Kidney (tissue), 14 donors: ENCODE data around the gene IRF6. TPM values are rescaled to one million over a fixed set of nuclear protein-coding genes. Genes with fewer than 3 reads are reported as not detected.

Experiments
- DNase-seq, 5 donors: peaks; one replicate each; pipeline ENCODE4 v3.0.0-alpha.2; 2013 to 2020
- FAIRE-seq: peaks from 2 replicates; lab custom pipeline; 2012; peaks lifted over from hg19 to GRCh38; lab: Jason Lieb, UNC
- H3K27ac ChIP-seq, 2 donors: one replicate each; pipeline ENCODE4 v1.7.0; 2013; ENCODE audit warnings: low read depth in 2 of 2, low read length in 2 of 2, inconsistent platforms in 1 of 2
- H3K27me3 ChIP-seq: one replicate; pipeline ENCODE4 v1.7.1; 2013; ENCODE audit warnings: low read length, inconsistent platforms; ENCODE audit not compliant: control insufficient read depth, insufficient read depth
- H3K36me3 ChIP-seq, 3 donors: one replicate each; pipeline versions ENCODE4 v1.7.0 to v1.7.1; 2013; ENCODE audit warnings: low read length in 3 of 3, control low read depth in 1 of 3, inconsistent platforms in 1 of 3; ENCODE audit not compliant: insufficient read depth in 3 of 3, control insufficient read depth in 2 of 3
- H3K4me1 ChIP-seq, 3 donors: one replicate each; pipeline versions ENCODE4 v1.7.0 to v1.7.1; 2013; ENCODE audit warnings: low read length in 3 of 3, inconsistent platforms in 1 of 3, low read depth in 1 of 3; ENCODE audit not compliant: control insufficient read depth in 2 of 3, insufficient read depth in 2 of 3
- H3K4me3 ChIP-seq, 3 donors: one replicate each; pipeline versions ENCODE4 v1.7.0 to v1.8.1; 2013; ENCODE audit warnings: low read length in 3 of 3, control low read depth in 1 of 3, inconsistent platforms in 1 of 3
- H3K9ac ChIP-seq, 3 donors: one replicate each; pipeline versions ENCODE4 v1.7.0 to v1.7.1; 2013; ENCODE audit warnings: low read length in 3 of 3, control low read depth in 1 of 3, inconsistent platforms in 1 of 3
- H3K9me3 ChIP-seq, 3 donors: one replicate each; pipeline versions ENCODE4 v1.7.0 to v1.7.1; 2013; ENCODE audit warnings: low read length in 3 of 3, control low read depth in 1 of 3, inconsistent platforms in 1 of 3; ENCODE audit not compliant: control insufficient read depth in 2 of 3, insufficient read depth in 1 of 3
- CTCF ChIP-seq: IDR thresholded peaks from 3 replicates; pipeline ENCODE4 v1.5.1; 2012; ENCODE audit warnings: mild to moderate bottlenecking, moderate library complexity, borderline replicate concordance; ENCODE audit not compliant: insufficient read depth; ENCODE audit errors: extremely low read depth
- intact Hi-C: fragments of 100-400 bp; cut with DNase I; formaldehyde crosslinking; loops from one replicate; pipeline ENCODE4 v1.11.1; 2022
- polyA plus RNA-seq: library from polyadenylated mRNA; stranded (reverse); fragments of 350-450 nt; fragmentation: Illumina TruSeq; extraction: RNeasy Lipid Tissue Mini Kit (QIAGEN cat#74804); gene quantifications from one replicate; pipeline ENCODE4 v1.2.3, GENCODE V29; 2014; ENCODE audit warnings: low read depth, low replicate concordance; ENCODE audit not compliant: insufficient read depth
- total RNA-seq: library from RNA; stranded (reverse); fragmentation: NEBNext Ultra II Directional; extraction: Animal tissue kit (Norgen Biotek cat#: 25700); gene quantifications from one replicate; pipeline ENCODE4 v1.2.1, GENCODE V29; 2021
- donor health status: control.
- donor health status: control.
- donor health status: control.
- donor health status: control.
- donor health status: control.
- donor health status: DM: yes; HTN: yes; CAD: no.
- donor health status: Normal renal cell carcinoma (clear cell type).

IRF6 gene
- total and polyA plus RNA-seq, 2 donors from 2014 or later, result 24.0 to 37.1 TPM

GRCh38 chr1:209738270-209738669 lies 67.7 kb downstream of the IRF6 start:
- no peak overlapping the region for H3K4me3 ChIP-seq
- no peak for DNase-seq
- no peak for FAIRE-seq
- no peak overlapping the region for H3K27ac ChIP-seq
- H3K27me3 ChIP-seq, result no peaks in the 10 kb centered on the region
- intact Hi-C loops, result no loop called here
- no peaks in the 10 kb centered on the region for H3K36me3 ChIP-seq
- H3K4me1 ChIP-seq, result peaks cover 0 to 12% (median 9%) of the 10 kb centered on the region in 3 donors
- TF ChIP-seq CTCF, result no peak
- no peaks in the 10 kb centered on the region for H3K9me3 ChIP-seq
- H3K9ac ChIP-seq, result no peak overlapping the region

- Histone ChIP-seq H3K4me1 (peaks cover 0 to 8% (median 3%) of the 10 kb centered on the region in 3 donors), H3K36me3 (no peaks in the 10 kb centered on the region), H3K9me3 (no peaks in the 10 kb centered on the region), H3K9ac (no peak overlapping the region), H3K27ac (no peak overlapping the region), H3K4me3 (no peak overlapping the region), H3K27me3 (no peaks in the 10 kb centered on the region)
- intact Hi-C loops, result no loop called here
- TF ChIP-seq CTCF, result no peak
- no peak for FAIRE-seq
- no peak for DNase-seq
Observed at GRCh38 chr1:209737118-209737505, 68.8 kb downstream of the IRF6 start.

DNA sequence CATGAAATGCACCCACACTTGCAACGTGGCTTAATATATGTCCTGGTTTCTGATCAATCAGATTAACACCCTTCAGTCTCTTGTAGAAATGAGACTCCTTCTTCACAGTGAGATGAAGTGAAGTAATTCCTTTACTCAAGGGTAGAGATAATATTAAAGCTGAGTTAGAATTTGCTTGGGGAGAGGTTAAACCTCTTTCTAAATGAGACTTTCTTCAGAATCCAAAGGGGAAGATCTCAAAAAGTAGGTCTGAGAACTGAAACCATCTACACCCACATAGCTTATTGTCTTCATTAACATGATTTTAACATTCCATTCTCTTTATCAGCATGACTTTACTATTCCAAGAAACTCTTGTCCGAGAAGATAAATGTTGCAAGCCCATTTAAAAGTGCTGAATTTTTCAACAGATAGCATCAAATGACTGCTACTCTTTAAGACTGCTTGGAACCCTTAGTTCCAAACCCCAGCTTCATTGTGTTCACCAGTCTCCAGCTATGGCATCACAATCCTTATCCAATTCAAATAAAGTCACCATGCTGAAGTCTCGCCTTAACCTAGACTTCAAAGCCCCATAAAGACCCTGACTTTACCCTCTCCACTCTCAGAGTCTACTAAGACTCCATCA lies 69.3 kb downstream of the IRF6 start:
- Histone ChIP-seq H3K4me3 (no peak overlapping the region), H3K9me3 (no peaks in the 10 kb centered on the region), H3K9ac (no peak overlapping the region), H3K36me3 (no peaks in the 10 kb centered on the region), H3K27ac (no peak overlapping the region), H3K27me3 (no peaks in the 10 kb centered on the region), H3K4me1 (peaks cover 0 to 4% (median 0%) of the 10 kb centered on the region in 3 donors)
- intact Hi-C loops, result no loop called here
- DNase-seq (no peak), FAIRE-seq (no peak)
- no peak for TF ChIP-seq CTCF

Other genes with a start within 250 kb of the IRF6 start
- 1.4 TPM for gene CAMK1G, start 222.4 kb downstream of the IRF6 start, total RNA-seq
- 5.5 TPM for gene CAMK1G, start 222.4 kb downstream of the IRF6 start, polyA plus RNA-seq
- 59.7 TPM for gene LAMB3, start 153.7 kb downstream of the IRF6 start, total RNA-seq
- 2.5 TPM for gene LAMB3, start 153.7 kb downstream of the IRF6 start, polyA plus RNA-seq
- gene G0S2, start 130.7 kb downstream of the IRF6 start, total RNA-seq, result 15.5 TPM
- gene G0S2, start 130.7 kb downstream of the IRF6 start, polyA plus RNA-seq, result 103 TPM
- gene HSD11B1, start 101.3 kb downstream of the IRF6 start, total RNA-seq, result 1.8 TPM
- 5.5 TPM for gene HSD11B1, start 101.3 kb downstream of the IRF6 start, polyA plus RNA-seq
- gene TRAF3IP3, start 50.1 kb downstream of the IRF6 start, total RNA-seq, result 16.4 TPM
- gene TRAF3IP3, start 50.1 kb downstream of the IRF6 start, polyA plus RNA-seq, result 3.6 TPM
- 2.5 TPM for gene C1orf74, start 21.6 kb downstream of the IRF6 start, total RNA-seq
- 2.5 TPM for gene C1orf74, start 21.6 kb downstream of the IRF6 start, polyA plus RNA-seq
- gene UTP25, start 21.8 kb upstream of the IRF6 start, total RNA-seq, result 8.9 TPM
- gene UTP25, start 21.8 kb upstream of the IRF6 start, polyA plus RNA-seq, result 2.0 TPM
- 1.3 TPM for gene SYT14, start 132.1 kb upstream of the IRF6 start, total RNA-seq
- 0.22 TPM for gene SYT14, start 132.1 kb upstream of the IRF6 start, polyA plus RNA-seq